HepG2 (cell line): Measurements from ENCODE around the gene OLFM1.

ENCODE experiments used
- ATF7 ChIP-seq, 2 experiments: fragments of 450-650 bp in 1 of 2; sonication (generic) in 1 of 2; formaldehyde crosslinking in 1 of 2; IDR thresholded peaks; 2 replicates each; pipeline versions ENCODE4 v1.4.0 to v1.6.1; 2016 to 2020; ENCODE audit warnings: antibody characterized with exemption in 1 of 2, mild to moderate bottlenecking in 1 of 2, missing genetic modification reagents in 1 of 2
- FOXK2 ChIP-seq: fragments of 450-650 bp; IDR thresholded peaks from 2 replicates; pipeline ENCODE4 v1.6.1; 2016
- MTERF4 ChIP-seq: sonication (generic); formaldehyde crosslinking; IDR thresholded peaks from 2 replicates; pipeline ENCODE4 v1.8.0; 2023; ENCODE audit warnings: mild to moderate bottlenecking, missing genetic modification reagents
- NFIC ChIP-seq: IDR thresholded peaks from 2 replicates; pipeline ENCODE4 v1.6.1; 2012; ENCODE audit warnings: mild to moderate bottlenecking, low read length, inconsistent platforms
- NKX3-1 ChIP-seq: sonication (generic); formaldehyde crosslinking; IDR thresholded peaks from 2 replicates; pipeline ENCODE4 v1.5.0; 2020; ENCODE audit warnings: missing genetic modification reagents
- PTBP1 ChIP-seq: fragments of 200-400 bp; formaldehyde crosslinking; IDR thresholded peaks from 2 replicates; pipeline ENCODE4 v1.6.1; 2018; ENCODE audit warnings: low read length, low read depth; ENCODE audit not compliant: poor library complexity, severe bottlenecking
- RAD21 ChIP-seq: fragments of 450-650 bp; formaldehyde crosslinking; IDR thresholded peaks from 2 replicates; pipeline ENCODE4 v1.5.0; 2020; ENCODE audit warnings: mild to moderate bottlenecking
- STAT5B ChIP-seq: sonication (generic); formaldehyde crosslinking; IDR thresholded peaks from 2 replicates; pipeline ENCODE4 v1.4.0; 2020; ENCODE audit warnings: missing genetic modification reagents
- ZNF362 ChIP-seq: sonication (generic); formaldehyde crosslinking; IDR thresholded peaks from 2 replicates; pipeline ENCODE4 v1.4.0; 2020; ENCODE audit warnings: missing genetic modification reagents, mild to moderate bottlenecking, borderline replicate concordance
- TF ChIP-seq, protein P1 (sequence below): IDR thresholded peaks from 2 replicates; pipeline ENCODE4 v1.6.1; 2012; ENCODE audit warnings: inconsistent platforms
- TF ChIP-seq, protein P2 (sequence below): sonication (generic); formaldehyde crosslinking; IDR thresholded peaks from 2 replicates; pipeline ENCODE4 v1.5.0; 2020; ENCODE audit warnings: mild to moderate bottlenecking, missing genetic modification reagents, moderate library complexity

GRCh38 chr9:135155396-135155795 lies 67.9 kb downstream of the OLFM1 start:
- TF ChIP-seq, protein P1, sequence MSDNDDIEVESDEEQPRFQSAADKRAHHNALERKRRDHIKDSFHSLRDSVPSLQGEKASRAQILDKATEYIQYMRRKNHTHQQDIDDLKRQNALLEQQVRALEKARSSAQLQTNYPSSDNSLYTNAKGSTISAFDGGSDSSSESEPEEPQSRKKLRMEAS = no peak
- TF ChIP-seq NFIC (no peak), RAD21 (CRISPR knock-in tag) (no peak), STAT5B (CRISPR knock-in tag) (no peak), ZNF362 (CRISPR knock-in tag) (no peak), FOXK2 (no peak), NKX3-1 (CRISPR knock-in tag) (no peak), MTERF4 (CRISPR knock-in tag) (no peak), ATF7 (IDR thresholded peaks at IDR 0.05) (no peak), ATF7 (CRISPR knock-in tag; IDR thresholded peaks at IDR 0.05) (no peak), PTBP1 (no peak)
- TF ChIP-seq, protein P2, sequence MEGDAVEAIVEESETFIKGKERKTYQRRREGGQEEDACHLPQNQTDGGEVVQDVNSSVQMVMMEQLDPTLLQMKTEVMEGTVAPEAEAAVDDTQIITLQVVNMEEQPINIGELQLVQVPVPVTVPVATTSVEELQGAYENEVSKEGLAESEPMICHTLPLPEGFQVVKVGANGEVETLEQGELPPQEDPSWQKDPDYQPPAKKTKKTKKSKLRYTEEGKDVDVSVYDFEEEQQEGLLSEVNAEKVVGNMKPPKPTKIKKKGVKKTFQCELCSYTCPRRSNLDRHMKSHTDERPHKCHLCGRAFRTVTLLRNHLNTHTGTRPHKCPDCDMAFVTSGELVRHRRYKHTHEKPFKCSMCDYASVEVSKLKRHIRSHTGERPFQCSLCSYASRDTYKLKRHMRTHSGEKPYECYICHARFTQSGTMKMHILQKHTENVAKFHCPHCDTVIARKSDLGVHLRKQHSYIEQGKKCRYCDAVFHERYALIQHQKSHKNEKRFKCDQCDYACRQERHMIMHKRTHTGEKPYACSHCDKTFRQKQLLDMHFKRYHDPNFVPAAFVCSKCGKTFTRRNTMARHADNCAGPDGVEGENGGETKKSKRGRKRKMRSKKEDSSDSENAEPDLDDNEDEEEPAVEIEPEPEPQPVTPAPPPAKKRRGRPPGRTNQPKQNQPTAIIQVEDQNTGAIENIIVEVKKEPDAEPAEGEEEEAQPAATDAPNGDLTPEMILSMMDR (CRISPR knock-in tag) = no peak
